ENCODE results near the gene HINFP. TPM values are rescaled to one million over a fixed set of nuclear protein-coding genes. Genes with fewer than 3 reads are reported as not detected.

HINFP gene
- total RNA-seq, 2 donors from 2014 or later: 43.8 to 44.8 TPM

GRCh38 chr11:119111361-119111925 is 9.9 kb upstream of the HINFP start:
- Histone ChIP-seq H3K9me3 (ENCODE audit: control insufficient read depth, low read length) (no peaks in the 10 kb centered on the region), H3K27me3 (ENCODE audit: control insufficient read depth, insufficient read depth, low read length, poor library complexity, severe bottlenecking) (peaks cover 18% of the 10 kb centered on the region), H3K9ac (ENCODE audit: extremely low read depth, low read length, poor library complexity, severe bottlenecking) (no peak overlapping the region), H3K27ac (ENCODE audit: low read depth, low read length) (no peak overlapping the region), H3K4me1 (ENCODE audit: control insufficient read depth, insufficient read depth, low read length) (peaks cover 4% of the 10 kb centered on the region), H3K4me3 (ENCODE audit: low read length) (no peak overlapping the region), H3K36me3 (ENCODE audit: control insufficient read depth, insufficient read depth, low read length) (no peaks in the 10 kb centered on the region)
- 89 to 96% methylated on average over 10 to 11 of the region's 11 CpGs for WGBS, 2 experiments (ENCODE audit: insufficient coverage in 1 of 2, insufficient read length in 1 of 2)
- peaks cover 16% of the 10 kb centered on the region for H3K27me3 Mint-ChIP-seq (ENCODE audit: insufficient read depth)
- H3K27ac Mint-ChIP-seq: no peak overlapping the region
- H3K4me3 Mint-ChIP-seq: no peak overlapping the region
- H3K9me3 Mint-ChIP-seq: no peaks in the 10 kb centered on the region
- H3K36me3 Mint-ChIP-seq (ENCODE audit: low read depth): peaks cover 7% of the 10 kb centered on the region
- TF ChIP-seq CTCF (conservative IDR thresholded peaks at IDR 0.05): no peak
- no peak for DNase-seq
- H3K4me1 Mint-ChIP-seq: peaks cover 9% of the 10 kb centered on the region

GRCh38 chr11:119112314-119113020 is 8.9 kb upstream of the HINFP start:
- H3K27me3 Mint-ChIP-seq (ENCODE audit: insufficient read depth): peaks cover 16% of the 10 kb centered on the region
- Histone ChIP-seq H3K9ac (ENCODE audit: extremely low read depth, low read length, poor library complexity, severe bottlenecking) (no peak overlapping the region), H3K27me3 (ENCODE audit: control insufficient read depth, insufficient read depth, low read length, poor library complexity, severe bottlenecking) (peaks cover 18% of the 10 kb centered on the region), H3K4me1 (ENCODE audit: control insufficient read depth, insufficient read depth, low read length) (peaks cover 4% of the 10 kb centered on the region), H3K36me3 (ENCODE audit: control insufficient read depth, insufficient read depth, low read length) (no peaks in the 10 kb centered on the region), H3K9me3 (ENCODE audit: control insufficient read depth, low read length) (no peaks in the 10 kb centered on the region), H3K27ac (ENCODE audit: low read depth, low read length) (no peak overlapping the region), H3K4me3 (ENCODE audit: low read length) (no peak overlapping the region)
- H3K9me3 Mint-ChIP-seq: no peaks in the 10 kb centered on the region
- no peak overlapping the region for H3K4me3 Mint-ChIP-seq
- H3K36me3 Mint-ChIP-seq (ENCODE audit: low read depth): peaks cover 7% of the 10 kb centered on the region
- no peak overlapping the region for H3K27ac Mint-ChIP-seq
- no peak for DNase-seq
- 83 to 88% methylated on average over 7 to 11 of the region's 12 CpGs for WGBS, 2 experiments (ENCODE audit: insufficient coverage in 1 of 2, insufficient read length in 1 of 2)
- H3K4me1 Mint-ChIP-seq: peaks cover 4% of the 10 kb centered on the region
- TF ChIP-seq CTCF (conservative IDR thresholded peaks at IDR 0.05): no peak

GRCh38 chr11:119113716-119114115 is 7.7 kb upstream of the HINFP start:
- Histone ChIP-seq H3K27ac (ENCODE audit: low read depth, low read length) (no peak overlapping the region), H3K4me3 (ENCODE audit: low read length) (no peak overlapping the region), H3K4me1 (ENCODE audit: control insufficient read depth, insufficient read depth, low read length) (no peaks in the 10 kb centered on the region), H3K9me3 (ENCODE audit: control insufficient read depth, low read length) (no peaks in the 10 kb centered on the region), H3K9ac (ENCODE audit: extremely low read depth, low read length, poor library complexity, severe bottlenecking) (no peak overlapping the region), H3K36me3 (ENCODE audit: control insufficient read depth, insufficient read depth, low read length) (no peaks in the 10 kb centered on the region), H3K27me3 (ENCODE audit: control insufficient read depth, insufficient read depth, low read length, poor library complexity, severe bottlenecking) (peaks cover 7% of the 10 kb centered on the region)
- no peak overlapping the region for H3K27ac Mint-ChIP-seq
- H3K9me3 Mint-ChIP-seq: no peaks in the 10 kb centered on the region
- H3K36me3 Mint-ChIP-seq (ENCODE audit: low read depth): peaks cover 7% of the 10 kb centered on the region
- H3K4me1 Mint-ChIP-seq: no peaks in the 10 kb centered on the region
- DNase-seq: no peak
- H3K27me3 Mint-ChIP-seq (ENCODE audit: insufficient read depth): peaks cover 7% of the 10 kb centered on the region
- TF ChIP-seq CTCF (conservative IDR thresholded peaks at IDR 0.05): no peak
- whole genome bisulfite sequencing, 2 experiments (ENCODE audit: insufficient coverage in 1 of 2, insufficient read length in 1 of 2): 83 to 97% methylated on average over 1 to 9 of the region's 9 CpGs
- no peak overlapping the region for H3K4me3 Mint-ChIP-seq
